HepG2 (cell line): ENCODE measurements around the gene SLC7A4. TPM values are rescaled to one million over a fixed set of nuclear protein-coding genes. Genes with fewer than 3 reads are reported as not detected.

Experiments used
- BCL3 ChIP-seq: sonication (generic); formaldehyde crosslinking; IDR thresholded peaks from 2 replicates; pipeline ENCODE4 v1.5.1; 2020; ENCODE audit warnings: mild to moderate bottlenecking, missing genetic modification reagents, moderate library complexity
- GMEB1 ChIP-seq: sonication (generic); formaldehyde crosslinking; IDR thresholded peaks from 2 replicates; pipeline ENCODE4 v1.5.1; 2020; ENCODE audit warnings: missing genetic modification reagents, mild to moderate bottlenecking, borderline replicate concordance
- KLF13 ChIP-seq: sonication (generic); formaldehyde crosslinking; IDR thresholded peaks from 2 replicates; pipeline ENCODE4 v1.4.0; 2020; ENCODE audit warnings: mild to moderate bottlenecking, missing genetic modification reagents
- KLF6 ChIP-seq: IDR thresholded peaks from 2 replicates; pipeline ENCODE4 v1.8.0; 2016; ENCODE audit warnings: missing biosample characterization, missing genetic modification reagents
- MED1 ChIP-seq: sonication (generic); formaldehyde crosslinking; IDR thresholded peaks from 2 replicates; pipeline ENCODE4 v1.4.0; 2020; ENCODE audit warnings: missing genetic modification reagents
- MEF2D ChIP-seq: sonication (generic); formaldehyde crosslinking; IDR thresholded peaks from 2 replicates; pipeline ENCODE4 v1.5.1; 2020; ENCODE audit warnings: mild to moderate bottlenecking, missing genetic modification reagents
- PLRG1 ChIP-seq: fragments of 450-650 bp; conservative IDR thresholded peaks from 2 replicates; pipeline ENCODE4 v1.6.1; 2016
- ZNF143 ChIP-seq: sonication (generic); formaldehyde crosslinking; IDR thresholded peaks from 2 replicates; pipeline ENCODE4 v1.4.0; 2020; ENCODE audit warnings: missing genetic modification reagents
- ZNF24 ChIP-seq: fragments of 450-650 bp; IDR thresholded peaks from 2 replicates; pipeline ENCODE4 v1.6.1; 2017; ENCODE audit warnings: antibody characterized with exemption, mild to moderate bottlenecking
- ZNF414 ChIP-seq: sonication (generic); formaldehyde crosslinking; IDR thresholded peaks from 2 replicates; pipeline ENCODE4 v1.5.0; 2020; ENCODE audit warnings: missing genetic modification reagents
- ZNF550 ChIP-seq: sonication (generic); formaldehyde crosslinking; IDR thresholded peaks from 2 replicates; pipeline ENCODE4 v1.4.0; 2020; ENCODE audit warnings: mild to moderate bottlenecking, missing genetic modification reagents, borderline replicate concordance
- ZNF713 ChIP-seq: sonication (generic); formaldehyde crosslinking; IDR thresholded peaks from 2 replicates; pipeline ENCODE4 v1.4.0; 2020; ENCODE audit warnings: mild to moderate bottlenecking, missing genetic modification reagents
- polyA plus RNA-seq, 8 experiments: library from polyadenylated mRNA; depleted of rRNA in 3 of 8; stranded (reverse) in 7 of 8; unstranded in 1 of 8; fragments of >200 nt; fragmentation: Illumina TruSeq in 4 of 8; extraction: Trizol in 4 of 8; gene quantifications; 2 replicates each; pipeline versions ENCODE4 v1.2.1 to v1.2.3, GENCODE V29; 2011 to 2016; ENCODE audit warnings: low read depth in 4 of 8, missing spikeins in 1 of 8, mixed read lengths in 1 of 8; ENCODE audit not compliant: insufficient read depth in 1 of 8
- total RNA-seq, 5 experiments: library from RNA; depleted of rRNA; stranded (reverse); fragments of >200 nt; fragmentation: Illumina TruSeq; extraction: Trizol; gene quantifications; 2 replicates each; pipeline ENCODE4 v1.2.3, GENCODE V29; 2016; ENCODE audit warnings: low read depth in 1 of 5
- TF ChIP-seq, protein P1 (sequence below), 2 experiments: fragments of 450-650 bp in 1 of 2; sonication (generic) in 1 of 2; formaldehyde crosslinking; IDR thresholded peaks; 2 replicates each; pipeline versions ENCODE4 v1.5.0 to v1.8.0; 2020 to 2022; ENCODE audit warnings: mild to moderate bottlenecking in 1 of 2, missing genetic modification reagents in 1 of 2
- TF ChIP-seq, protein P2 (sequence below): sonication (generic); formaldehyde crosslinking; IDR thresholded peaks from 2 replicates; pipeline ENCODE4 v1.8.0; 2022; ENCODE audit warnings: missing genetic modification reagents, mild to moderate bottlenecking, moderate library complexity, borderline replicate concordance
- TF ChIP-seq, protein P3 (sequence below): sonication (generic); formaldehyde crosslinking; IDR thresholded peaks from 2 replicates; pipeline ENCODE4 v1.9.0; 2021; ENCODE audit warnings: mild to moderate bottlenecking, missing genetic modification reagents

The SLC7A4 gene
- total and polyA plus RNA-seq, 2 of the 13 experiments (the other 11 are each of a cell fraction or from before 2014, with no cell fraction given) = not detected

GRCh38 chr22:20981787-20982562 lies 50.4 kb downstream of the SLC7A4 start, which contains the start of gene LZTR1 (continued):
- TF ChIP-seq, protein P1, sequence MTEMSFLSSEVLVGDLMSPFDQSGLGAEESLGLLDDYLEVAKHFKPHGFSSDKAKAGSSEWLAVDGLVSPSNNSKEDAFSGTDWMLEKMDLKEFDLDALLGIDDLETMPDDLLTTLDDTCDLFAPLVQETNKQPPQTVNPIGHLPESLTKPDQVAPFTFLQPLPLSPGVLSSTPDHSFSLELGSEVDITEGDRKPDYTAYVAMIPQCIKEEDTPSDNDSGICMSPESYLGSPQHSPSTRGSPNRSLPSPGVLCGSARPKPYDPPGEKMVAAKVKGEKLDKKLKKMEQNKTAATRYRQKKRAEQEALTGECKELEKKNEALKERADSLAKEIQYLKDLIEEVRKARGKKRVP (CRISPR knock-in tag; IDR thresholded peaks at IDR 0.05) = peak in 1 of 2 experiments; percentile 45; a peak in 1 of 4 replicates
- TF ChIP-seq KLF6 = peak; percentile 84
- TF ChIP-seq BCL3 (CRISPR knock-in tag) = peak; percentile 92
- peak; percentile 92 for TF ChIP-seq ZNF414 (CRISPR knock-in tag)
- peak; percentile 92 for TF ChIP-seq MEF2D
- TF ChIP-seq ZNF143 (CRISPR knock-in tag) = peak; percentile 96
- peak; percentile 99 for TF ChIP-seq GMEB1 (CRISPR knock-in tag)
- TF ChIP-seq, protein P2, sequence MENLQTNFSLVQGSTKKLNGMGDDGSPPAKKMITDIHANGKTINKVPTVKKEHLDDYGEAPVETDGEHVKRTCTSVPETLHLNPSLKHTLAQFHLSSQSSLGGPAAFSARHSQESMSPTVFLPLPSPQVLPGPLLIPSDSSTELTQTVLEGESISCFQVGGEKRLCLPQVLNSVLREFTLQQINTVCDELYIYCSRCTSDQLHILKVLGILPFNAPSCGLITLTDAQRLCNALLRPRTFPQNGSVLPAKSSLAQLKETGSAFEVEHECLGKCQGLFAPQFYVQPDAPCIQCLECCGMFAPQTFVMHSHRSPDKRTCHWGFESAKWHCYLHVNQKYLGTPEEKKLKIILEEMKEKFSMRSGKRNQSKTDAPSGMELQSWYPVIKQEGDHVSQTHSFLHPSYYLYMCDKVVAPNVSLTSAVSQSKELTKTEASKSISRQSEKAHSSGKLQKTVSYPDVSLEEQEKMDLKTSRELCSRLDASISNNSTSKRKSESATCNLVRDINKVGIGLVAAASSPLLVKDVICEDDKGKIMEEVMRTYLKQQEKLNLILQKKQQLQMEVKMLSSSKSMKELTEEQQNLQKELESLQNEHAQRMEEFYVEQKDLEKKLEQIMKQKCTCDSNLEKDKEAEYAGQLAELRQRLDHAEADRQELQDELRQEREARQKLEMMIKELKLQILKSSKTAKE = no peak
- TF ChIP-seq KLF13 = peak; percentile 93
- TF ChIP-seq ZNF550 (CRISPR knock-in tag) = no peak
- peak; percentile 87 for TF ChIP-seq MED1
- no peak for TF ChIP-seq ZNF24
- no peak for TF ChIP-seq PLRG1
- no peak for TF ChIP-seq ZNF713 (CRISPR knock-in tag)
- TF ChIP-seq, protein P3, sequence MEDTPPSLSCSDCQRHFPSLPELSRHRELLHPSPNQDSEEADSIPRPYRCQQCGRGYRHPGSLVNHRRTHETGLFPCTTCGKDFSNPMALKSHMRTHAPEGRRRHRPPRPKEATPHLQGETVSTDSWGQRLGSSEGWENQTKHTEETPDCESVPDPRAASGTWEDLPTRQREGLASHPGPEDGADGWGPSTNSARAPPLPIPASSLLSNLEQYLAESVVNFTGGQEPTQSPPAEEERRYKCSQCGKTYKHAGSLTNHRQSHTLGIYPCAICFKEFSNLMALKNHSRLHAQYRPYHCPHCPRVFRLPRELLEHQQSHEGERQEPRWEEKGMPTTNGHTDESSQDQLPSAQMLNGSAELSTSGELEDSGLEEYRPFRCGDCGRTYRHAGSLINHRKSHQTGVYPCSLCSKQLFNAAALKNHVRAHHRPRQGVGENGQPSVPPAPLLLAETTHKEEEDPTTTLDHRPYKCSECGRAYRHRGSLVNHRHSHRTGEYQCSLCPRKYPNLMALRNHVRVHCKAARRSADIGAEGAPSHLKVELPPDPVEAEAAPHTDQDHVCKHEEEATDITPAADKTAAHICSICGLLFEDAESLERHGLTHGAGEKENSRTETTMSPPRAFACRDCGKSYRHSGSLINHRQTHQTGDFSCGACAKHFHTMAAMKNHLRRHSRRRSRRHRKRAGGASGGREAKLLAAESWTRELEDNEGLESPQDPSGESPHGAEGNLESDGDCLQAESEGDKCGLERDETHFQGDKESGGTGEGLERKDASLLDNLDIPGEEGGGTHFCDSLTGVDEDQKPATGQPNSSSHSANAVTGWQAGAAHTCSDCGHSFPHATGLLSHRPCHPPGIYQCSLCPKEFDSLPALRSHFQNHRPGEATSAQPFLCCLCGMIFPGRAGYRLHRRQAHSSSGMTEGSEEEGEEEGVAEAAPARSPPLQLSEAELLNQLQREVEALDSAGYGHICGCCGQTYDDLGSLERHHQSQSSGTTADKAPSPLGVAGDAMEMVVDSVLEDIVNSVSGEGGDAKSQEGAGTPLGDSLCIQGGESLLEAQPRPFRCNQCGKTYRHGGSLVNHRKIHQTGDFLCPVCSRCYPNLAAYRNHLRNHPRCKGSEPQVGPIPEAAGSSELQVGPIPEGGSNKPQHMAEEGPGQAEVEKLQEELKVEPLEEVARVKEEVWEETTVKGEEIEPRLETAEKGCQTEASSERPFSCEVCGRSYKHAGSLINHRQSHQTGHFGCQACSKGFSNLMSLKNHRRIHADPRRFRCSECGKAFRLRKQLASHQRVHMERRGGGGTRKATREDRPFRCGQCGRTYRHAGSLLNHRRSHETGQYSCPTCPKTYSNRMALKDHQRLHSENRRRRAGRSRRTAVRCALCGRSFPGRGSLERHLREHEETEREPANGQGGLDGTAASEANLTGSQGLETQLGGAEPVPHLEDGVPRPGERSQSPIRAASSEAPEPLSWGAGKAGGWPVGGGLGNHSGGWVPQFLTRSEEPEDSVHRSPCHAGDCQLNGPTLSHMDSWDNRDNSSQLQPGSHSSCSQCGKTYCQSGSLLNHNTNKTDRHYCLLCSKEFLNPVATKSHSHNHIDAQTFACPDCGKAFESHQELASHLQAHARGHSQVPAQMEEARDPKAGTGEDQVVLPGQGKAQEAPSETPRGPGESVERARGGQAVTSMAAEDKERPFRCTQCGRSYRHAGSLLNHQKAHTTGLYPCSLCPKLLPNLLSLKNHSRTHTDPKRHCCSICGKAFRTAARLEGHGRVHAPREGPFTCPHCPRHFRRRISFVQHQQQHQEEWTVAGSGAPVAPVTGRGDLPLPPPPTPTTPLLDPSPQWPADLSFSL (CRISPR knock-in tag) = no peak
